Thyroid gland (tissue), 4 donors: ENCODE data around the gene THRB.

Experiments used
- POLR2A ChIP-seq, 2 donors: fragments of 450-650 bp; IDR thresholded peaks; one replicate each; pipeline ENCODE4 v1.6.1; 2017; ENCODE audit warnings: antibody characterized with exemption in 2 of 2, mild to moderate bottlenecking in 2 of 2, moderate library complexity in 1 of 2
- TF ChIP-seq, protein P1 (sequence below), 6 experiments: fragments of 200-600 bp in 3 of 6; fragments of 450-650 bp in 3 of 6; sonication (generic) in 3 of 6; IDR thresholded peaks; one replicate each; pipeline ENCODE4 v1.5.1; 2016 to 2019; ENCODE audit warnings: antibody characterized with exemption in 6 of 6, mild to moderate bottlenecking in 2 of 6, inconsistent platforms in 1 of 6, moderate library complexity in 1 of 6

DNA sequence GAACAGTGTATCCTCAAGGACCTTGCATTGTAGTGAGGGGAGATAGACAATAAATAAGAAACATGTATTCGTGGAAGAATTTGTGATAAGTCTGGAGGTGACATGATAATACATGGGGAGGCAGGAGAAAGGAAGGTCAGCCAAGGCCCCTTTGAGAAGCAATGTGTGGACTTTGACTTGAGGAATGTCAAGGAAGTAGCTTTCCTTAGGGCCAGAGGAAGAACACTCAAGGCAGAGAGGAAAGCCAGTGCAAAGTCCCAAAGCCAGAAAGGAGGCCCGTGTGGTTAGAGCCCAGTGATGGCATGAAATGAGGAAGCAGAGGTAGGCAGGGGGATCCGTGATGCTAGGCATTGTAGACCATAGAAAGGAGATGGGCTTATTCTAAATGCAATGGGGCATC, 357.3 kb downstream of the THRB start:
- TF ChIP-seq, protein P1, sequence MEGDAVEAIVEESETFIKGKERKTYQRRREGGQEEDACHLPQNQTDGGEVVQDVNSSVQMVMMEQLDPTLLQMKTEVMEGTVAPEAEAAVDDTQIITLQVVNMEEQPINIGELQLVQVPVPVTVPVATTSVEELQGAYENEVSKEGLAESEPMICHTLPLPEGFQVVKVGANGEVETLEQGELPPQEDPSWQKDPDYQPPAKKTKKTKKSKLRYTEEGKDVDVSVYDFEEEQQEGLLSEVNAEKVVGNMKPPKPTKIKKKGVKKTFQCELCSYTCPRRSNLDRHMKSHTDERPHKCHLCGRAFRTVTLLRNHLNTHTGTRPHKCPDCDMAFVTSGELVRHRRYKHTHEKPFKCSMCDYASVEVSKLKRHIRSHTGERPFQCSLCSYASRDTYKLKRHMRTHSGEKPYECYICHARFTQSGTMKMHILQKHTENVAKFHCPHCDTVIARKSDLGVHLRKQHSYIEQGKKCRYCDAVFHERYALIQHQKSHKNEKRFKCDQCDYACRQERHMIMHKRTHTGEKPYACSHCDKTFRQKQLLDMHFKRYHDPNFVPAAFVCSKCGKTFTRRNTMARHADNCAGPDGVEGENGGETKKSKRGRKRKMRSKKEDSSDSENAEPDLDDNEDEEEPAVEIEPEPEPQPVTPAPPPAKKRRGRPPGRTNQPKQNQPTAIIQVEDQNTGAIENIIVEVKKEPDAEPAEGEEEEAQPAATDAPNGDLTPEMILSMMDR (IDR thresholded peaks at IDR 0.05) = no peak
- TF ChIP-seq POLR2A (IDR thresholded peaks at IDR 0.05) = no peak
